Spleen (tissue), 11 donors: Measurements from ENCODE around the gene HOXC5. TPM values are rescaled to one million over a fixed set of nuclear protein-coding genes. Genes with fewer than 3 reads are reported as not detected.
A peak's percentile ranks its signal among the peaks of the same experiment; 100 is the strongest.

Experiments used
- DNase-seq: peaks from one replicate; pipeline ENCODE4 v3.0.0-alpha.2; 2020
- H3K27ac ChIP-seq, 8 donors: fragments of 200-600 bp; sonication (generic) in 7 of 8; 1 replicate in 4 of 8; 2 replicates in 4 of 8; pipeline versions ENCODE4 v1.5.0 to v1.8.0; 2016 to 2021; ENCODE audit warnings: inconsistent platforms in 4 of 8, mild to moderate bottlenecking in 4 of 8, moderate library complexity in 1 of 8
- H3K27me3 ChIP-seq, 7 donors: fragments of 200-600 bp; sonication (generic) in 6 of 7; replicated peaks in 1 of 7; 1 replicate in 4 of 7; 2 replicates in 3 of 7; pipeline versions ENCODE4 v1.5.0 to v1.8.0; 2016 to 2021; ENCODE audit warnings: inconsistent platforms in 3 of 7, mild to moderate bottlenecking in 1 of 7
- H3K36me3 ChIP-seq, 6 donors: fragments of 200-600 bp; sonication (generic) in 5 of 6; 1 replicate in 4 of 6; 2 replicates in 2 of 6; pipeline versions ENCODE4 v1.5.0 to v1.8.0; 2016 to 2021; ENCODE audit warnings: inconsistent platforms in 2 of 6
- H3K4me1 ChIP-seq, 6 donors: fragments of 200-600 bp; sonication (generic) in 5 of 6; 1 replicate in 3 of 6; 2 replicates in 3 of 6; pipeline versions ENCODE4 v1.5.0 to v1.8.0; 2016 to 2021; ENCODE audit warnings: inconsistent platforms in 3 of 6
- H3K4me3 ChIP-seq, 8 donors: fragments of 200-600 bp; sonication (generic) in 7 of 8; 1 replicate in 4 of 8; 2 replicates in 4 of 8; pipeline versions ENCODE4 v1.5.0 to v1.8.0; 2016 to 2021; ENCODE audit warnings: inconsistent platforms in 4 of 8, mild to moderate bottlenecking in 4 of 8, moderate library complexity in 2 of 8
- H3K9me3 ChIP-seq, 8 donors: fragments of 200-600 bp; sonication (generic) in 7 of 8; 1 replicate in 4 of 8; 2 replicates in 4 of 8; pipeline versions ENCODE4 v1.5.0 to v1.8.0; 2016 to 2021; ENCODE audit warnings: inconsistent platforms in 4 of 8
- POLR2A ChIP-seq, 3 donors: fragments of 450-650 bp; IDR thresholded peaks; one replicate each; pipeline ENCODE4 v1.5.1; 2017; ENCODE audit warnings: antibody characterized with exemption in 3 of 3, mild to moderate bottlenecking in 1 of 3
- POLR2AphosphoS5 ChIP-seq, 3 donors: sonication (generic); formaldehyde crosslinking; IDR thresholded peaks; one replicate each; pipeline ENCODE4 v1.5.1; 2017; ENCODE audit warnings: antibody characterized with exemption in 3 of 3
- WGBS, 5 donors: extraction: QIAGEN DNeasy Blood & Tissue Kit in 3 of 5; methylation state at CpG; one replicate each; pipeline versions ENCODE4 v1.1.5 to v1.1.7; 2013 to 2018; 5-methylcytosine and 5-hydroxymethylcytosine counted together
- intact Hi-C: fragments of 100-400 bp; cut with DNase I; formaldehyde crosslinking; loops from one replicate; pipeline ENCODE4 v1.15.0; 2023; ENCODE audit warnings: low total_unique reads
- polyA plus RNA-seq, 3 donors: library from polyadenylated mRNA; stranded (reverse); fragments of 200-250 nt; gene quantifications; one replicate each; pipeline ENCODE4 v1.2.1, GENCODE V29; 2013
- total RNA-seq, 7 donors: library from RNA; depleted of rRNA in 3 of 7; stranded (reverse); fragments of >200 nt in 3 of 7; fragmentation: NEBNext Ultra II Directional in 4 of 7; extraction: Animal tissue kit (Norgen Biotek cat#: 25700) in 4 of 7; gene quantifications; one replicate each; pipeline versions ENCODE4 v1.1.0 to v1.2.1, GENCODE V29; 2016 to 2021
- TF ChIP-seq, protein P1 (sequence below), 11 experiments: fragments of 200-600 bp in 7 of 11; fragments of 450-650 bp in 4 of 11; sonication (generic) in 4 of 11; IDR thresholded peaks in 8 of 11; conservative IDR thresholded peaks in 3 of 11; 1 replicate in 7 of 11; 2 replicates in 4 of 11; pipeline versions ENCODE4 v1.4.0 to v1.8.0; 2016 to 2021; ENCODE audit warnings: antibody characterized with exemption in 11 of 11, inconsistent platforms in 4 of 11, mild to moderate bottlenecking in 1 of 11
- donor health status: healthy with polysubstance abuse.
- donor health status: DM: no; HTN: no; CAD: no; lungs with moderate emphysema.
- donor health status: DM: no; HTN: no; CAD: no.
- donor health status: Bipolar disorder and iron deficiency.
- donor health status: healthy.
- donor health status: DM: no; HTN: no; CAD: no.
- donor health status: DM: yes; HTN: yes; CAD: no.

Gene HOXC5
- total and polyA plus RNA-seq, 10 donors, result 0.06 TPM; not detected in 9

GRCh38 chr12:54026640-54027441, 6.0 kb upstream of the HOXC5 start:
- DNase-seq, result peak; percentile 43
- H3K4me3 ChIP-seq, result no peak overlapping the region
- peaks cover 0 to 39% (median 10%) of the 10 kb centered on the region in 6 donors for H3K4me1 ChIP-seq
- intact Hi-C loops, result no loop called here
- TF ChIP-seq POLR2A (IDR thresholded peaks at IDR 0.05), result no peak
- TF ChIP-seq, protein P1, sequence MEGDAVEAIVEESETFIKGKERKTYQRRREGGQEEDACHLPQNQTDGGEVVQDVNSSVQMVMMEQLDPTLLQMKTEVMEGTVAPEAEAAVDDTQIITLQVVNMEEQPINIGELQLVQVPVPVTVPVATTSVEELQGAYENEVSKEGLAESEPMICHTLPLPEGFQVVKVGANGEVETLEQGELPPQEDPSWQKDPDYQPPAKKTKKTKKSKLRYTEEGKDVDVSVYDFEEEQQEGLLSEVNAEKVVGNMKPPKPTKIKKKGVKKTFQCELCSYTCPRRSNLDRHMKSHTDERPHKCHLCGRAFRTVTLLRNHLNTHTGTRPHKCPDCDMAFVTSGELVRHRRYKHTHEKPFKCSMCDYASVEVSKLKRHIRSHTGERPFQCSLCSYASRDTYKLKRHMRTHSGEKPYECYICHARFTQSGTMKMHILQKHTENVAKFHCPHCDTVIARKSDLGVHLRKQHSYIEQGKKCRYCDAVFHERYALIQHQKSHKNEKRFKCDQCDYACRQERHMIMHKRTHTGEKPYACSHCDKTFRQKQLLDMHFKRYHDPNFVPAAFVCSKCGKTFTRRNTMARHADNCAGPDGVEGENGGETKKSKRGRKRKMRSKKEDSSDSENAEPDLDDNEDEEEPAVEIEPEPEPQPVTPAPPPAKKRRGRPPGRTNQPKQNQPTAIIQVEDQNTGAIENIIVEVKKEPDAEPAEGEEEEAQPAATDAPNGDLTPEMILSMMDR (IDR thresholded peaks at IDR 0.05 in 8 of 11, conservative IDR thresholded peaks at IDR 0.05 in 3 of 11), result no peak
- TF ChIP-seq POLR2AphosphoS5 (IDR thresholded peaks at IDR 0.05), result no peak
- WGBS, 5 donors, result 10 to 19% (median 16%) methylated on average over 22 of the region's 22 CpGs
- no peak overlapping the region for H3K27ac ChIP-seq
- peaks cover 18 to 100% (median 91%) of the 10 kb centered on the region in 7 donors for H3K27me3 ChIP-seq
- H3K36me3 ChIP-seq, result no peaks in the 10 kb centered on the region
- no peaks in the 10 kb centered on the region for H3K9me3 ChIP-seq

DNA sequence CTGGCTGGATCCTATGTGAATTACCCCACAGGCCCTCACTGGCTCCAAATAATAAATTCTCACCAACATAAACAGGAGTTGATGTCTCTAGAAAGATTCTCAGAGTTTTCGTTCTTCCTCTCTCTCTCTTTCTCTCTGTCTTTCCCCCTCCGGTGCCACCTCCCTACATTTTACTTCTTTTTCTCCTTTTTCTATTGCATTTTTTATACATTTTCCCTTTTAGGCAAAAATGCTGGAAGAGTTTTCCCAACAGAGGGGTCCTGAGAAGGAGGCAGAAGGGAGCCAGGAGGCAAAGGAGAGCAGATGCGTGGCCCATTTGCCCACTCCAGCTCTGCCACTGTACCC, 5.4 kb upstream of the HOXC5 start:
- Histone ChIP-seq H3K4me1 (peaks cover 0 to 41% (median 10%) of the 10 kb centered on the region in 6 donors), H3K27ac (no peak overlapping the region), H3K27me3 (peaks cover 18 to 100% (median 91%) of the 10 kb centered on the region in 7 donors), H3K9me3 (peaks cover 0 to 2% (median 0%) of the 10 kb centered on the region in 8 donors), H3K4me3 (no peak overlapping the region), H3K36me3 (no peaks in the 10 kb centered on the region)
- TF ChIP-seq POLR2A (IDR thresholded peaks at IDR 0.05), result no peak
- TF ChIP-seq, protein P1 (IDR thresholded peaks at IDR 0.05 in 8 of 11, conservative IDR thresholded peaks at IDR 0.05 in 3 of 11), result no peak
- TF ChIP-seq POLR2AphosphoS5 (IDR thresholded peaks at IDR 0.05), result no peak
- 42 to 54% (median 45%) methylated on average over 3 of the region's 3 CpGs for WGBS, 5 donors
- intact Hi-C loops, result no loop called here
- no peak for DNase-seq

- no peak for TF ChIP-seq POLR2A (IDR thresholded peaks at IDR 0.05)
- TF ChIP-seq, protein P1 (IDR thresholded peaks at IDR 0.05 in 8 of 11, conservative IDR thresholded peaks at IDR 0.05 in 3 of 11), result no peak
- no peak for TF ChIP-seq POLR2AphosphoS5 (IDR thresholded peaks at IDR 0.05)
- WGBS, 5 donors, result 6 to 8% (median 6%) methylated on average over 36 of the region's 36 CpGs
- no peak within 1 kb of the TSS for H3K27ac ChIP-seq
- peaks cover 0 to 53% (median 22%) of the 10 kb centered on the region in 6 donors for H3K4me1 ChIP-seq
- H3K9me3 ChIP-seq, result peaks cover 0 to 11% (median 5%) of the 10 kb centered on the region in 8 donors
- intact Hi-C loops, result no loop called here
- peaks cover 17 to 100% (median 94%) of the 10 kb centered on the region in 7 donors for H3K27me3 ChIP-seq
- no peaks in the 10 kb centered on the region for H3K36me3 ChIP-seq
- H3K4me3 ChIP-seq, result peak within 1 kb of the TSS in 2 of 8 donors; percentile 8 to 26
- DNase-seq, result peak; percentile 29
These were observed 4.3 kb upstream of the HOXC5 start, which contains the start of gene HOXC6 for GRCh38 chr12:54028314-54029201. HOXC6 (plus strand) TSS chr12:54028440; CDS start chr12:54028522, 82 bp downstream.
